ENCODE data around the gene KRTAP12-2. TPM values are rescaled to one million over a fixed set of nuclear protein-coding genes. Genes with fewer than 3 reads are reported as not detected.
"Not testable (repeated sequence)": the region's sequence is repeated elsewhere in the genome, so short reads cannot be mapped to it uniquely, and the experiment has no call there.

KRTAP12-2 gene
- total RNA-seq, 4 donors from 2014 or later = not detected

DNA sequence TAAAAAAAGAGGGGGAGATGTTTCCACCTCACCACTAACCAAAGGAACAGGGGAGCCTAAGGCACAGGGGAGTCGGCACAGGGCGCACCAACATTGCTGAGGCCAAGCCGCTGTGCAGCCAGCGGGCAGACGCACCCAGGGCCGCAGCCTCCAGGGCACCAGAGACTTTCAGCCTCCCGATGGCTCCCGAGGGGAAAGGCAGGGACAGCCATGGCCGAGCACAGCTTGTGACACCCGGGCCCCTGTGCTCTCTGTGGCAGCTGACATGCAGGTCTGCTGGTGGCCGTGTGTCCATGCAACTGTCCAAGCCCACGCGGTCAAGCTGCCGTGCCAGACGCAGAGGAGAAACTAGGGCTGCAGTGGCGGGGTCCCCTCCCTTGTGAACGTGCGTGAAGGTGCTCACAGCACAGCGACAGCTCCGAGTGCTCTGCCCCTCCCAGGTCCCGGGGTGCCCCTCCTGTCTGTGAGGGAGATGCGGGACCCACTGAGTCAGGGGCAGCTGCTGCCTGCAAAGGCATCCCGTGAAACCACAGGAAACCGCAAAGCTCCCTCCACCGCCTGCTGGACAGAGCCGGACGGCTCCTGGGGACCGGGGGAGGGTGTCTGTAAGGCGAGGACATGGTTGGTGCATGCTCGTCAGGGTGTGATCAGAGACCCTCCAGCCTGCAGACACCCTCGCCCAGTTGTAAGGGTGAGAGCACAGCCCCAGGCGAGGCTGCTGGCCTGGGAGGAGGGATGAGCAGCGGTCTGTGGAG is 18.0 kb downstream of the KRTAP12-2 start:
- no peak overlapping the region for H3K4me3 ChIP-seq
- H3K27me3 ChIP-seq = peaks cover 10 to 16% (median 11%) of the 10 kb centered on the region in 3 donors
- no peaks in the 10 kb centered on the region for H3K36me3 ChIP-seq
- H3K9me3 ChIP-seq = no peaks in the 10 kb centered on the region
- TF ChIP-seq, protein P1, sequence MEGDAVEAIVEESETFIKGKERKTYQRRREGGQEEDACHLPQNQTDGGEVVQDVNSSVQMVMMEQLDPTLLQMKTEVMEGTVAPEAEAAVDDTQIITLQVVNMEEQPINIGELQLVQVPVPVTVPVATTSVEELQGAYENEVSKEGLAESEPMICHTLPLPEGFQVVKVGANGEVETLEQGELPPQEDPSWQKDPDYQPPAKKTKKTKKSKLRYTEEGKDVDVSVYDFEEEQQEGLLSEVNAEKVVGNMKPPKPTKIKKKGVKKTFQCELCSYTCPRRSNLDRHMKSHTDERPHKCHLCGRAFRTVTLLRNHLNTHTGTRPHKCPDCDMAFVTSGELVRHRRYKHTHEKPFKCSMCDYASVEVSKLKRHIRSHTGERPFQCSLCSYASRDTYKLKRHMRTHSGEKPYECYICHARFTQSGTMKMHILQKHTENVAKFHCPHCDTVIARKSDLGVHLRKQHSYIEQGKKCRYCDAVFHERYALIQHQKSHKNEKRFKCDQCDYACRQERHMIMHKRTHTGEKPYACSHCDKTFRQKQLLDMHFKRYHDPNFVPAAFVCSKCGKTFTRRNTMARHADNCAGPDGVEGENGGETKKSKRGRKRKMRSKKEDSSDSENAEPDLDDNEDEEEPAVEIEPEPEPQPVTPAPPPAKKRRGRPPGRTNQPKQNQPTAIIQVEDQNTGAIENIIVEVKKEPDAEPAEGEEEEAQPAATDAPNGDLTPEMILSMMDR (IDR thresholded peaks at IDR 0.05 in 4 of 5, conservative IDR thresholded peaks at IDR 0.05 in 1 of 5) = no peak
- TF ChIP-seq POLR2A (IDR thresholded peaks at IDR 0.05) = no peak
- H3K27ac ChIP-seq = no peak overlapping the region
- in situ Hi-C loops (cut with MboI; ENCODE audit: low sequenced_read_pairs in 4 of 4) = no loop called here
- H3K4me1 ChIP-seq = no peaks in the 10 kb centered on the region
- ATAC-seq = no peak
- no peak for DNase-seq
- intact Hi-C loops (cut with DNase I; ENCODE audit: low total_unique reads) = no loop called here

DNA sequence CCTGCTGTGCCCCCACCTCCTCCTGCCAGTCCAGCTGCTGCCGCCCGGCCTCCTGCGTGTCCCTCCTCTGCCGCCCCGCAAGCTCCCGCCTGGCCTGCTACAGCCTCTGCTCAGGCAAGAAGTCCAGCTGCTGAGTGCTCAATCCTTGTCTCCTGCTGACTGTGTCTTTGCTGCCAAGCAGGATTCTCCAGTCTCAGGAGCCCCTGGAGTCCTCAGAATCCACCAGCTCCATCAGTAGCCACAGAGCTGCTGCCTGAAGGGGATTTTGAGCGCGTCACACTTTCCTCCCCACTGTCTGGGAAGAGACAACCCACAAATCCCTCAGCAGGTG is 19.5 kb downstream of the KRTAP12-2 start:
- ATAC-seq = no peak
- no peak overlapping the region for H3K4me3 ChIP-seq
- in situ Hi-C loops (cut with MboI; ENCODE audit: low sequenced_read_pairs in 4 of 4) (no loop called here), intact Hi-C loops (cut with DNase I; ENCODE audit: low total_unique reads) (no loop called here)
- no peaks in the 10 kb centered on the region for H3K9me3 ChIP-seq
- no peaks in the 10 kb centered on the region for H3K36me3 ChIP-seq
- no peak for TF ChIP-seq POLR2A (IDR thresholded peaks at IDR 0.05)
- TF ChIP-seq, protein P1 (IDR thresholded peaks at IDR 0.05 in 4 of 5, conservative IDR thresholded peaks at IDR 0.05 in 1 of 5) = no peak
- DNase-seq = no peak
- H3K27me3 ChIP-seq = peaks cover 10 to 16% (median 11%) of the 10 kb centered on the region in 3 donors
- H3K27ac ChIP-seq = no peak overlapping the region
- H3K4me1 ChIP-seq = no peaks in the 10 kb centered on the region

DNA sequence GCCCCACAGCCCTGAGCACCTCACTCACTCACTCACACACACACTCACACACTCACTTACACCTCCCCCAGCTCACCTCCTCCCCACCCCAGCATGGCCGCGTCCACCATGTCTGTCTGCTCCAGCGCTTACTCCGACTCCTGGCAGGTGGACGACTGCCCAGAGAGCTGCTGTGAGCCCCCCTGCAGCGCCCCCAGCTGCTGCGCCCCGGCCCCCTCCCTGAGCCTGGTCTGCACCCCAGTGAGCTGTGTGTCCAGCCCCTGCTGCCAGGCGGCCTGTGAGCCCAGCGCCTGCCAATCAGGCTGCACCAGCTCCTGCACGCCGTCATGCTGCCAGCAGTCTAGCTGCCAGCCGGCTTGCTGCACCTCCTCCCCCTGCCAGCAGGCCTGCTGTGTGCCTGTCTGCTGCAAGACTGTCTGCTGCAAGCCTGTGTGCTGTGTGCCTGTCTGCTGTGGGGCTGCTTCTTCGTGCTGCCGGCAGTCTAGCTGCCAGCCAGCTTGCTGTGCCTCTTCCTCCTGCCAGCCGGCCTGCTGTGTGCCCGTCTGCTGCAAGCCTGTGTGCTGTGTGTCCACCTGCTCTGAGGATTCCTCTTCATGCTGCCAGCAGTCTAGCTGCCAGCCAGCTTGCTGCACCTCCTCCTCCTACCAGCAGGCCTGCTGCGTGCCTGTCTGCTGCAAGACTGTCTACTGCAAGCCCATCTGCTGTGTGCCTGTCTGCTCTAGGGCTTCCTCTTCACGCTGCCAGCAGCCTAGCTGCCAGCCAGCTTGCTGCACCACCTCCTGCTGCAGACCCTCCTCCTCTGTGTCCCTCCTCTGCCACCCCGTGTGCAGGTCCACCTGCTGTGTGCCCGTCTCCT is 20.1 kb downstream of the KRTAP12-2 start, which contains the start of gene KRTAP10-11:
Gene KRTAP10-11 (plus strand): TSS at position 49 of the 856 bp plus-strand sequence. CDS start 45 bp downstream, at position 94.
- peaks cover 10 to 16% (median 11%) of the 10 kb centered on the region in 3 donors for H3K27me3 ChIP-seq
- in situ Hi-C loops (cut with MboI; ENCODE audit: low sequenced_read_pairs in 4 of 4); ATAC-seq: not testable (repeated sequence)

DNA sequence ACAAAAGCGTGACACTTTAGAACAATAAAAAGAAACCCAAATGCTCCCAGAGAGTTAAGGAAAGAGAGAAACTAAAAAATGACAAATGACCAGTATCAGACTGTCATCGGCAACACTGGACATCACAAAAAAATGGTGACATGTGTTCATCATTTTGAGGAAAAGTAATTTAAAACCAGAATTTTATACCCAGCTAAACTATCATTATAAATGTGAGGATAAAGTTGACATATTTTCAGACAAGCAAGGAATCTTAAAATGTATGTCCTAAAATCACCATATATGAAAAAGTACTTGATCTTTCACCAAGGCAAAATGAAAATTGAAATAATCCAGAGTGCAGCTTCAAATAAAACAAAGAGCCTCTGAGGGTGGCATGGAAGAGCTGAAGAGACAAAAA is 21.8 kb downstream of the KRTAP12-2 start:
- Histone ChIP-seq H3K4me1 (no peaks in the 10 kb centered on the region), H3K9me3 (no peaks in the 10 kb centered on the region), H3K27me3 (peaks cover 12 to 20% (median 16%) of the 10 kb centered on the region in 3 donors), H3K27ac (no peak overlapping the region), H3K4me3 (no peak overlapping the region), H3K36me3 (no peaks in the 10 kb centered on the region)
- in situ Hi-C loops (cut with MboI; ENCODE audit: low sequenced_read_pairs in 4 of 4) = no loop called here
- intact Hi-C loops (cut with DNase I; ENCODE audit: low total_unique reads) = no loop called here
- no peak for DNase-seq
- TF ChIP-seq, protein P1 (IDR thresholded peaks at IDR 0.05 in 4 of 5, conservative IDR thresholded peaks at IDR 0.05 in 1 of 5) = no peak
- TF ChIP-seq POLR2A (IDR thresholded peaks at IDR 0.05) = no peak
- no peak for ATAC-seq

More for the DNA sequence above, 20.1 kb downstream of the KRTAP12-2 start, which contains the start of gene KRTAP10-11:
- H3K9me3 ChIP-seq; H3K27ac ChIP-seq; intact Hi-C loops (cut with DNase I; ENCODE audit: low total_unique reads); H3K4me3 ChIP-seq; H3K4me1 ChIP-seq; H3K36me3 ChIP-seq; DNase-seq: not testable (repeated sequence)

DNA sequence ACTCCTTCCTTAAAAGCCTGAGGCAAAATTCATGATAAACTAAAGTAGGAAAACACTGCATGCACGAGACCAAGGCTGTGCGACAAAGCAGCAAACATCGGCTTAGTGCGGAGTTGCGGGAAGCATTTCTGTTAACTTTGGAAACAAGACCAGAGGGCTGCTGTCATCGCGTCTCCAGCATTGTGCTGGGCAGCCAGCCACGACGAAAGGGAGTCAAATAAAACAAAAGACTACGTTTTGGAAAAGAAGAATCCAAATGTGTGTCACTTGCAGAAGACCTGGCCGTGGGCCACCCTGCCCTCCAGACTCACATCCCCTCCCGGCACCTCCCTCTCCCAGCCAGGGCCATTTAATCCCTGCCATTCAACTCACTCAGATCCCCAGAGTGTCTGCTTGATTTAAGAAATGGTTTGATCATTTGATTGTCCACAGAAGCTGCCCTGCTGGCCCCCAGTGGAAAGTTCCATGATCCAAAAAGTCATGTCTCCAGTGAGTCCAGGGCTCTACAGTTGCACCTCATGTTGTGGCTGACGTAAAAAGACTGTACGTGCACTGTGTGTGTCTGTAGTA is 22.9 kb downstream of the KRTAP12-2 start:
- in situ Hi-C loops (cut with MboI; ENCODE audit: low sequenced_read_pairs in 4 of 4) = no loop called here
- DNase-seq (no peak), ATAC-seq (no peak)
- Histone ChIP-seq H3K9me3 (no peaks in the 10 kb centered on the region), H3K36me3 (no peaks in the 10 kb centered on the region), H3K27ac (no peak overlapping the region), H3K27me3 (peaks cover 16 to 17% (median 17%) of the 10 kb centered on the region in 3 donors), H3K4me1 (no peaks in the 10 kb centered on the region), H3K4me3 (no peak overlapping the region)
- intact Hi-C loops (cut with DNase I; ENCODE audit: low total_unique reads) = no loop called here
- no peak for TF ChIP-seq POLR2A (IDR thresholded peaks at IDR 0.05)
- TF ChIP-seq, protein P1 (IDR thresholded peaks at IDR 0.05 in 4 of 5, conservative IDR thresholded peaks at IDR 0.05 in 1 of 5) = no peak
